OCI-LY7 (cell line): ENCODE measurements around the gene SLC48A1. TPM values are rescaled to one million over a fixed set of nuclear protein-coding genes. Genes with fewer than 3 reads are reported as not detected.

ENCODE experiments used
- BruUV-seq: library from RNA; stranded (reverse); fragments of 400-500 nt; replicated peaks from 2 replicates; lab custom pipeline; 2021; lab: Mats Ljungman, UMichigan
- CTCF ChIA-PET: fragments of 300-600 bp; sonication (Branson Sonifier 250); formaldehyde crosslinking; loops from one replicate; lab custom pipeline; 2022; ENCODE audit warnings: antibody characterized with exemption; ENCODE audit not compliant: unreplicated experiment; lab: Charles Lee
- POLR2A ChIA-PET: fragments of 300-600 bp; sonication (Branson Sonifier 250); formaldehyde crosslinking; loops from one replicate; lab custom pipeline; 2022; ENCODE audit warnings: antibody characterized with exemption; lab: Charles Lee
- DNase-seq: peaks from one replicate; pipeline ENCODE4 v3.0.0-alpha.2; 2015; ENCODE audit warnings: low spot score
- H2AFZ ChIP-seq: fragments of 200-600 bp; sonication (generic), shearing (Covaris generic); 2 replicates; pipeline ENCODE4 v1.6.1; 2014; ENCODE audit warnings: mild to moderate bottlenecking, antibody characterized with exemption, low read length, moderate library complexity
- H3K27ac ChIP-seq: fragments of 200-600 bp; sonication (generic); 2 replicates; pipeline ENCODE4 v1.5.1; 2014; ENCODE audit warnings: mixed run types, low read depth, mild to moderate bottlenecking, moderate library complexity, low read length, inconsistent platforms; ENCODE audit not compliant: poor library complexity, severe bottlenecking
- H3K36me3 ChIP-seq: fragments of 200-600 bp; sonication (generic); 2 replicates; pipeline ENCODE4 v1.6.1; 2014; ENCODE audit warnings: mild to moderate bottlenecking, antibody characterized with exemption, low read length, moderate library complexity, mixed read lengths; ENCODE audit not compliant: insufficient read depth
- H3K4me1 ChIP-seq: fragments of 200-600 bp; sonication (generic); 2 replicates; pipeline ENCODE4 v1.5.1; 2014; ENCODE audit warnings: mild to moderate bottlenecking, low read length; ENCODE audit not compliant: insufficient read depth, poor library complexity, severe bottlenecking
- H3K4me2 ChIP-seq: fragments of 200-600 bp; sonication (generic); 2 replicates; pipeline ENCODE4 v1.6.1; 2014; ENCODE audit warnings: mild to moderate bottlenecking, low read length
- H3K4me3 ChIP-seq: fragments of 200-600 bp; sonication (generic); 2 replicates; pipeline ENCODE4 v1.5.1; 2014; ENCODE audit warnings: mild to moderate bottlenecking, low read depth, low read length; ENCODE audit not compliant: poor library complexity, severe bottlenecking
- H3K79me2 ChIP-seq: fragments of 200-600 bp; sonication (generic); 2 replicates; pipeline ENCODE4 v1.6.1; 2016; ENCODE audit warnings: low read depth, mild to moderate bottlenecking, low read length, moderate library complexity, mixed read lengths; ENCODE audit not compliant: insufficient read depth
- H3K9me2 ChIP-seq: fragments of 200-600 bp; sonication (generic); 2 replicates; pipeline ENCODE4 v1.6.1; 2016; ENCODE audit warnings: mild to moderate bottlenecking, low read length, mixed read lengths; ENCODE audit not compliant: insufficient read depth
- H3K9me3 ChIP-seq: fragments of 200-600 bp; sonication (generic); 2 replicates; pipeline ENCODE4 v1.6.1; 2014; ENCODE audit warnings: mild to moderate bottlenecking, mixed run types, low read length, mixed read lengths
- H4K20me1 ChIP-seq: fragments of 200-600 bp; sonication (generic); 2 replicates; pipeline ENCODE4 v1.6.1; 2014; ENCODE audit warnings: mild to moderate bottlenecking, antibody characterized with exemption, low read length, moderate library complexity, mixed read lengths; ENCODE audit not compliant: insufficient read depth
- CTCF ChIP-seq: fragments of 200-600 bp; sonication (generic); conservative IDR thresholded peaks from 2 replicates; pipeline ENCODE4 v1.5.1; 2014; ENCODE audit warnings: mild to moderate bottlenecking, antibody characterized with exemption, low read length, moderate library complexity, mixed read lengths
- EZH2phosphoT487 ChIP-seq: fragments of 200-600 bp; sonication (generic); IDR thresholded peaks from 2 replicates; pipeline ENCODE4 v1.6.1; 2018; ENCODE audit warnings: low read depth, borderline replicate concordance, mild to moderate bottlenecking, mixed run types, antibody characterized with exemption, low read length, moderate library complexity, mixed read lengths
- intact Hi-C: fragments of 100-400 bp; cut with micrococcal nuclease; formaldehyde crosslinking; loops from one replicate; pipeline ENCODE4 v1.10.0; 2022; ENCODE audit not compliant: unreplicated experiment
- total RNA-seq, 2 experiments: library from RNA; depleted of rRNA in 1 of 2; stranded (reverse); fragments of >200 nt in 1 of 2; shearing (Covaris generic) in 1 of 2; gene quantifications; 2 replicates each; pipeline ENCODE4 v1.2.3, GENCODE V29; 2014 to 2022

Gene SLC48A1
- total RNA-seq, 2 experiments from 2014 or later = 9.6 to 12.0 TPM

GRCh38 chr12:47800582-47800981 is 27.5 kb downstream of the SLC48A1 start:
- Histone ChIP-seq H3K27ac (no peak overlapping the region), H3K79me2 (peaks cover 2% of the 10 kb centered on the region; the same call in 1 of the 2 replicates)
- intact Hi-C loops = no loop called here

GRCh38 chr12:47801170-47801903 is 28.3 kb downstream of the SLC48A1 start:
- Histone ChIP-seq H3K4me2 (no peak overlapping the region), H3K27ac (no peak overlapping the region), H3K79me2 (peaks cover 10% of the 10 kb centered on the region; the same call in 1 of the 2 replicates), H3K4me3 (no peak overlapping the region), H2AFZ (no peak overlapping the region), H3K4me1 (peaks cover 44% of the 10 kb centered on the region), H3K9me2 (no peaks in the 10 kb centered on the region), H4K20me1 (peaks cover 16% of the 10 kb centered on the region; the same call in 1 of the 2 replicates), H3K36me3 (peaks cover 44% of the 10 kb centered on the region), H3K9me3 (no peaks in the 10 kb centered on the region)
- TF ChIP-seq EZH2phosphoT487 (no peak), CTCF (no peak)
- DNase-seq = no peak
- BruUV-seq = no TSS peak
- ChIA-PET POLR2A (interaction anchor here (1.1 to 2.4 kb wide), 3 partner anchors 16 to 37 kb away, joined by 3 to 17 read pairs (median 4); no protein-coding TSS in a partner anchor), CTCF (interaction anchor here (0.6 to 2.7 kb wide), 7 partner anchors 15 to 84 kb away, joined by 3 to 13 read pairs (median 4); no protein-coding TSS in a partner anchor)
- intact Hi-C loops = no loop called here

More at GRCh38 chr12:47800582-47800981, 27.5 kb downstream of the SLC48A1 start:
- H3K9me3 ChIP-seq = no peaks in the 10 kb centered on the region
- BruUV-seq = no TSS peak
- no peak overlapping the region for H3K4me2 ChIP-seq
- H4K20me1 ChIP-seq = peaks cover 10% of the 10 kb centered on the region; the same call in 1 of the 2 replicates
- H3K36me3 ChIP-seq = peaks cover 43% of the 10 kb centered on the region
- no peaks in the 10 kb centered on the region for H3K9me2 ChIP-seq
- H3K4me1 ChIP-seq = peaks cover 37% of the 10 kb centered on the region
- H3K4me3 ChIP-seq = no peak overlapping the region
- CTCF ChIA-PET = interaction anchor here (0.6 to 2.7 kb wide), 3 partner anchors 17 to 38 kb away, joined by 3 to 13 read pairs (median 4); no protein-coding TSS in a partner anchor
- DNase-seq = no peak
- H2AFZ ChIP-seq = no peak overlapping the region
- POLR2A ChIA-PET = interaction anchor here (0.6 to 2.4 kb wide), 3 partner anchors 11 to 38 kb away, joined by 3 to 17 read pairs (median 3); no protein-coding TSS in a partner anchor
- TF ChIP-seq CTCF = no peak
- no peak for TF ChIP-seq EZH2phosphoT487
